HCT116 (cell line): Measurements from ENCODE around the gene SUPT6H. TPM values are rescaled to one million over a fixed set of nuclear protein-coding genes. Genes with fewer than 3 reads are reported as not detected.

Experiments used
- ATAC-seq: fragments of 200-7000 bp; cut with Tn5 transposase; 2 replicates; pipeline ENCODE4 v1.9.1; 2020; ENCODE audit warnings: mild to moderate bottlenecking, moderate library complexity
- BruUV-seq: library from RNA; stranded (reverse); fragments of 400-500 nt; replicated peaks from 2 replicates; lab custom pipeline; 2021; lab: Mats Ljungman, UMichigan
- CTCF ChIA-PET: fragments of 300-600 bp; sonication (Branson Sonifier 250); formaldehyde crosslinking; loops from one replicate; lab custom pipeline; 2021; ENCODE audit warnings: antibody characterized with exemption; lab: Charles Lee
- POLR2A ChIA-PET: fragments of 300-600, 350-600 bp; sonication (Branson Sonifier 250); formaldehyde crosslinking; loops from one replicate; lab custom pipeline; 2021; ENCODE audit warnings: antibody characterized with exemption; lab: Charles Lee
- RAD21 ChIA-PET, 2 experiments: fragments of 300-600 bp; sonication (Branson Sonifier 250); formaldehyde crosslinking; loops; one replicate each; lab custom pipeline; 2023; ENCODE audit warnings: low total read pairs in 2 of 2; ENCODE audit not compliant: uncharacterized antibody in 2 of 2, unreplicated experiment in 2 of 2, low non-redundant PET in 1 of 2; lab: Charles Lee
- DNase-seq: peaks from one replicate; pipeline ENCODE4 v3.0.0-alpha.2; 2010; ENCODE audit warnings: low read depth, low spot score
- H2AFZ ChIP-seq: fragments of 200-600 bp; shearing (Covaris generic), sonication (generic); 2 replicates; pipeline ENCODE4 v1.6.1; 2017; ENCODE audit warnings: low read depth, mixed run types, mixed read lengths, antibody characterized with exemption, low read length; ENCODE audit not compliant: poor library complexity, severe bottlenecking
- H3K27ac ChIP-seq: 2 replicates; pipeline ENCODE4 v1.5.1; 2012; ENCODE audit warnings: low read depth, low read length
- H3K27me3 ChIP-seq: fragments of 200-600 bp; sonication (generic); 2 replicates; pipeline ENCODE4 v1.6.1; 2016; ENCODE audit warnings: mixed run types, low read length, mixed read lengths; ENCODE audit not compliant: insufficient read depth
- H3K36me3 ChIP-seq, 2 experiments: fragments of 200-500 bp in 1 of 2; fragments of 200-600 bp in 1 of 2; sonication (Bioruptor generic) in 1 of 2; sonication (generic) in 1 of 2; 2 replicates each; pipeline versions ENCODE4 v1.5.1 to v1.6.1; 2014 to 2016; ENCODE audit warnings: low read length in 2 of 2, inconsistent platforms in 1 of 2, mixed read lengths in 1 of 2, mixed run types in 1 of 2; ENCODE audit not compliant: insufficient read depth in 2 of 2, control insufficient read depth in 1 of 2
- H3K4me1 ChIP-seq, 2 experiments: fragments of 200-600 bp in 1 of 2; sonication (generic) in 1 of 2; 2 replicates each; pipeline versions ENCODE4 v1.5.1 to v1.6.1; 2012 to 2017; ENCODE audit warnings: low read length in 2 of 2, inconsistent platforms in 1 of 2, mild to moderate bottlenecking in 1 of 2, mixed read lengths in 1 of 2, mixed run types in 1 of 2, moderate library complexity in 1 of 2; ENCODE audit not compliant: insufficient read depth in 2 of 2, control insufficient read depth in 1 of 2
- H3K4me2 ChIP-seq: fragments of 200-600 bp; sonication (generic); 2 replicates; pipeline ENCODE4 v1.6.1; 2017; ENCODE audit warnings: mixed run types, low read length, mixed read lengths
- H3K4me3 ChIP-seq, 2 experiments: fragments of 200-600 bp in 1 of 2; sonication (generic) in 1 of 2; replicated peaks in 1 of 2; 2 replicates each; pipeline ENCODE4 v1.5.1; 2011 to 2016; ENCODE audit warnings: low read length in 2 of 2, control low read depth in 1 of 2, low read depth in 1 of 2, mild to moderate bottlenecking in 1 of 2, mixed read lengths in 1 of 2, mixed run types in 1 of 2
- H3K79me2 ChIP-seq: fragments of 200-600 bp; sonication (generic); 2 replicates; pipeline ENCODE4 v1.6.1; 2017; ENCODE audit warnings: mild to moderate bottlenecking, mixed run types, low read length, moderate library complexity, mixed read lengths; ENCODE audit not compliant: insufficient read depth
- H3K9ac ChIP-seq: fragments of 200-600 bp; sonication (generic); 2 replicates; pipeline ENCODE4 v1.6.1; 2016; ENCODE audit warnings: low read length, mixed read lengths
- H3K9me2 ChIP-seq: fragments of 200-600 bp; sonication (generic), shearing (Covaris generic); 2 replicates; pipeline ENCODE4 v1.6.1; 2017; ENCODE audit warnings: mixed run types, mild to moderate bottlenecking, moderate library complexity; ENCODE audit not compliant: insufficient read depth
- H3K9me3 ChIP-seq, 2 experiments: fragments of 200-500 bp in 1 of 2; fragments of 200-600 bp in 1 of 2; sonication (Bioruptor generic) in 1 of 2; sonication (generic) in 1 of 2; 2 replicates each; pipeline ENCODE4 v1.6.1; 2014 to 2017; ENCODE audit warnings: low read length in 2 of 2, mixed read lengths in 2 of 2, inconsistent platforms in 1 of 2, low read depth in 1 of 2, mild to moderate bottlenecking in 1 of 2, mixed run types in 1 of 2, moderate library complexity in 1 of 2; ENCODE audit not compliant: control insufficient read depth in 1 of 2, insufficient read depth in 1 of 2
- H4K20me1 ChIP-seq: fragments of 200-600 bp; sonication (generic), shearing (Covaris generic); 2 replicates; pipeline ENCODE4 v1.6.1; 2017; ENCODE audit warnings: mixed run types, mild to moderate bottlenecking, moderate library complexity; ENCODE audit not compliant: insufficient read depth
- CEBPB ChIP-seq: IDR thresholded peaks from 2 replicates; pipeline ENCODE4 v1.6.1; 2012; ENCODE audit warnings: low read depth
- ELF1 ChIP-seq: IDR thresholded peaks from 2 replicates; pipeline ENCODE4 v1.6.1; 2012; ENCODE audit warnings: low read depth, borderline replicate concordance
- EZH2phosphoT487 ChIP-seq: fragments of 200-600 bp; IDR thresholded peaks from 2 replicates; pipeline ENCODE4 v1.6.1; 2018; ENCODE audit warnings: antibody characterized with exemption, borderline replicate concordance
- POLR2A ChIP-seq: IDR thresholded peaks from 2 replicates; pipeline ENCODE4 v1.7.0; 2011; ENCODE audit warnings: borderline replicate concordance; ENCODE audit not compliant: insufficient read depth, insufficient read length; ENCODE audit errors: extremely low read depth
- POLR2AphosphoS5 ChIP-seq: IDR thresholded peaks from 2 replicates; pipeline ENCODE4 v1.6.1; 2011; ENCODE audit warnings: mild to moderate bottlenecking, low read depth, low read length, moderate library complexity
- RAD21 ChIP-seq: IDR thresholded peaks from 2 replicates; pipeline ENCODE4 v1.6.1; 2012; ENCODE audit warnings: low read depth, mild to moderate bottlenecking
- SIN3A ChIP-seq: IDR thresholded peaks from 2 replicates; pipeline ENCODE4 v1.6.1; 2012; ENCODE audit warnings: low read depth
- SP1 ChIP-seq: IDR thresholded peaks from 2 replicates; pipeline ENCODE4 v1.6.1; 2012; ENCODE audit warnings: low read depth
- SRF ChIP-seq: IDR thresholded peaks from 2 replicates; pipeline ENCODE4 v1.6.1; 2012; ENCODE audit warnings: low read depth
- TCF7L2 ChIP-seq: IDR thresholded peaks from 2 replicates; pipeline ENCODE4 v1.7.0; 2011; ENCODE audit warnings: borderline replicate concordance, inconsistent platforms; ENCODE audit not compliant: insufficient read depth, insufficient read length; ENCODE audit errors: extremely low read depth
- YY1 ChIP-seq: IDR thresholded peaks from 2 replicates; pipeline ENCODE4 v1.6.1; 2011; ENCODE audit warnings: low read length, low read depth, moderate library complexity, mild to moderate bottlenecking; ENCODE audit not compliant: insufficient replicate concordance; ENCODE audit errors: extremely low read depth
- ZNF274 ChIP-seq: fragments of 200-500 bp; sonication (Bioruptor generic); IDR thresholded peaks from 2 replicates; pipeline ENCODE4 v1.6.1; 2014; ENCODE audit warnings: mild to moderate bottlenecking, low read depth, low read length, inconsistent platforms
- intact Hi-C: fragments of 100-400 bp; cut with micrococcal nuclease; formaldehyde crosslinking; loops from 2 replicates; pipeline ENCODE4 v1.10.0; 2022
- total RNA-seq: library from RNA; stranded (reverse); gene quantifications from one replicate; pipeline ENCODE4 v1.2.1, GENCODE V29; 2021; ENCODE audit not compliant: unreplicated experiment
- TF ChIP-seq, protein P1 (sequence below): IDR thresholded peaks from 2 replicates; pipeline ENCODE4 v1.6.1; 2012; ENCODE audit warnings: low read depth
- TF ChIP-seq, protein P2 (sequence below): IDR thresholded peaks from 2 replicates; pipeline ENCODE4 v1.6.1; 2011; ENCODE audit warnings: mild to moderate bottlenecking, low read length, moderate library complexity; ENCODE audit not compliant: insufficient replicate concordance; ENCODE audit errors: extremely low read depth
- TF ChIP-seq, protein P3 (sequence below): IDR thresholded peaks from 2 replicates; pipeline ENCODE4 v1.6.1; 2012
- TF ChIP-seq, protein P4 (sequence below): IDR thresholded peaks from 2 replicates; pipeline ENCODE4 v1.6.1; 2012
- TF ChIP-seq, protein P5 (sequence below), 3 experiments: fragments of 200-600 bp in 1 of 3; sonication (generic) in 1 of 3; IDR thresholded peaks in 2 of 3; conservative IDR thresholded peaks in 1 of 3; 2 replicates each; pipeline ENCODE4 v1.5.1; 2012 to 2017; ENCODE audit warnings: low read depth in 2 of 3, low read length in 2 of 3, antibody characterized with exemption in 1 of 3, borderline replicate concordance in 1 of 3, control low read depth in 1 of 3, mild to moderate bottlenecking in 1 of 3, mixed read lengths in 1 of 3, mixed run types in 1 of 3, moderate library complexity in 1 of 3; ENCODE audit not compliant: insufficient read depth in 1 of 3

SUPT6H gene
- total RNA-seq, 1 experiment from 2014 or later, result 62.1 TPM

DNA sequence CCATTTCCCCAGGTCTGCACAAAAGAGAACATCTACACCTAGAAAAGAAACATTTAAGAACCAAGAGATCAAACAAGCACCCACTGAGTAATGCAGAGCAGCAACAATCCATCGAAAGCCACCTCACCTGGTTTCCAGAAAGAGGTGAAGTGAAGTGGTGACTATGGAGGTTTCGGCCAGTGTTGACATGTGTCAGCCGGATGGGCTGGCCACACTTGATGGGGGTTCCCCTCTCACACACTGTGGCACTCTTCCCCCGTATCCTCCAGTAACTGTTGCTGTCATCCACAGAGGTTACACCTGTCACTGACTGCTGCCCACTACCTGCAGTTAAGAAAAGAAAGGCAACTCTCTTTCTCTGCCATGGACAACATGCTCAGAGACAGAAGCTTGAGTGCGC lies 6.8 kb upstream of the SUPT6H start:
- no peak overlapping the region for H3K4me3 ChIP-seq
- no peak overlapping the region for H3K9ac ChIP-seq
- CTCF ChIA-PET, result no interaction called here
- intact Hi-C loops, result no loop called here
- no peak overlapping the region for H2AFZ ChIP-seq
- no TSS peak for BruUV-seq
- H3K79me2 ChIP-seq, result peaks cover 58% of the 10 kb centered on the region
- DNase-seq, result no peak
- H3K27me3 ChIP-seq, result no peaks in the 10 kb centered on the region
- no peak for ATAC-seq
- TF ChIP-seq, protein P1, sequence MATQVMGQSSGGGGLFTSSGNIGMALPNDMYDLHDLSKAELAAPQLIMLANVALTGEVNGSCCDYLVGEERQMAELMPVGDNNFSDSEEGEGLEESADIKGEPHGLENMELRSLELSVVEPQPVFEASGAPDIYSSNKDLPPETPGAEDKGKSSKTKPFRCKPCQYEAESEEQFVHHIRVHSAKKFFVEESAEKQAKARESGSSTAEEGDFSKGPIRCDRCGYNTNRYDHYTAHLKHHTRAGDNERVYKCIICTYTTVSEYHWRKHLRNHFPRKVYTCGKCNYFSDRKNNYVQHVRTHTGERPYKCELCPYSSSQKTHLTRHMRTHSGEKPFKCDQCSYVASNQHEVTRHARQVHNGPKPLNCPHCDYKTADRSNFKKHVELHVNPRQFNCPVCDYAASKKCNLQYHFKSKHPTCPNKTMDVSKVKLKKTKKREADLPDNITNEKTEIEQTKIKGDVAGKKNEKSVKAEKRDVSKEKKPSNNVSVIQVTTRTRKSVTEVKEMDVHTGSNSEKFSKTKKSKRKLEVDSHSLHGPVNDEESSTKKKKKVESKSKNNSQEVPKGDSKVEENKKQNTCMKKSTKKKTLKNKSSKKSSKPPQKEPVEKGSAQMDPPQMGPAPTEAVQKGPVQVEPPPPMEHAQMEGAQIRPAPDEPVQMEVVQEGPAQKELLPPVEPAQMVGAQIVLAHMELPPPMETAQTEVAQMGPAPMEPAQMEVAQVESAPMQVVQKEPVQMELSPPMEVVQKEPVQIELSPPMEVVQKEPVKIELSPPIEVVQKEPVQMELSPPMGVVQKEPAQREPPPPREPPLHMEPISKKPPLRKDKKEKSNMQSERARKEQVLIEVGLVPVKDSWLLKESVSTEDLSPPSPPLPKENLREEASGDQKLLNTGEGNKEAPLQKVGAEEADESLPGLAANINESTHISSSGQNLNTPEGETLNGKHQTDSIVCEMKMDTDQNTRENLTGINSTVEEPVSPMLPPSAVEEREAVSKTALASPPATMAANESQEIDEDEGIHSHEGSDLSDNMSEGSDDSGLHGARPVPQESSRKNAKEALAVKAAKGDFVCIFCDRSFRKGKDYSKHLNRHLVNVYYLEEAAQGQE, result no peak
- TF ChIP-seq POLR2AphosphoS5, result no peak
- no peak for TF ChIP-seq EZH2phosphoT487
- TF ChIP-seq TCF7L2, result no peak
- TF ChIP-seq SP1, result no peak
- TF ChIP-seq, protein P2, sequence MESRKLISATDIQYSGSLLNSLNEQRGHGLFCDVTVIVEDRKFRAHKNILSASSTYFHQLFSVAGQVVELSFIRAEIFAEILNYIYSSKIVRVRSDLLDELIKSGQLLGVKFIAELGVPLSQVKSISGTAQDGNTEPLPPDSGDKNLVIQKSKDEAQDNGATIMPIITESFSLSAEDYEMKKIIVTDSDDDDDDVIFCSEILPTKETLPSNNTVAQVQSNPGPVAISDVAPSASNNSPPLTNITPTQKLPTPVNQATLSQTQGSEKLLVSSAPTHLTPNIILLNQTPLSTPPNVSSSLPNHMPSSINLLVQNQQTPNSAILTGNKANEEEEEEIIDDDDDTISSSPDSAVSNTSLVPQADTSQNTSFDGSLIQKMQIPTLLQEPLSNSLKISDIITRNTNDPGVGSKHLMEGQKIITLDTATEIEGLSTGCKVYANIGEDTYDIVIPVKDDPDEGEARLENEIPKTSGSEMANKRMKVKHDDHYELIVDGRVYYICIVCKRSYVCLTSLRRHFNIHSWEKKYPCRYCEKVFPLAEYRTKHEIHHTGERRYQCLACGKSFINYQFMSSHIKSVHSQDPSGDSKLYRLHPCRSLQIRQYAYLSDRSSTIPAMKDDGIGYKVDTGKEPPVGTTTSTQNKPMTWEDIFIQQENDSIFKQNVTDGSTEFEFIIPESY, result no peak
- TF ChIP-seq, protein P3, sequence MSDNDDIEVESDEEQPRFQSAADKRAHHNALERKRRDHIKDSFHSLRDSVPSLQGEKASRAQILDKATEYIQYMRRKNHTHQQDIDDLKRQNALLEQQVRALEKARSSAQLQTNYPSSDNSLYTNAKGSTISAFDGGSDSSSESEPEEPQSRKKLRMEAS, result no peak
- no peak for TF ChIP-seq POLR2A
- TF ChIP-seq ZNF274, result no peak
- no peak for TF ChIP-seq RAD21
- TF ChIP-seq, protein P4, sequence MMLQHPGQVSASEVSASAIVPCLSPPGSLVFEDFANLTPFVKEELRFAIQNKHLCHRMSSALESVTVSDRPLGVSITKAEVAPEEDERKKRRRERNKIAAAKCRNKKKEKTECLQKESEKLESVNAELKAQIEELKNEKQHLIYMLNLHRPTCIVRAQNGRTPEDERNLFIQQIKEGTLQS, result no peak
- TF ChIP-seq SIN3A, result no peak
- TF ChIP-seq YY1, result no peak
- TF ChIP-seq SRF, result no peak
- TF ChIP-seq, protein P5, sequence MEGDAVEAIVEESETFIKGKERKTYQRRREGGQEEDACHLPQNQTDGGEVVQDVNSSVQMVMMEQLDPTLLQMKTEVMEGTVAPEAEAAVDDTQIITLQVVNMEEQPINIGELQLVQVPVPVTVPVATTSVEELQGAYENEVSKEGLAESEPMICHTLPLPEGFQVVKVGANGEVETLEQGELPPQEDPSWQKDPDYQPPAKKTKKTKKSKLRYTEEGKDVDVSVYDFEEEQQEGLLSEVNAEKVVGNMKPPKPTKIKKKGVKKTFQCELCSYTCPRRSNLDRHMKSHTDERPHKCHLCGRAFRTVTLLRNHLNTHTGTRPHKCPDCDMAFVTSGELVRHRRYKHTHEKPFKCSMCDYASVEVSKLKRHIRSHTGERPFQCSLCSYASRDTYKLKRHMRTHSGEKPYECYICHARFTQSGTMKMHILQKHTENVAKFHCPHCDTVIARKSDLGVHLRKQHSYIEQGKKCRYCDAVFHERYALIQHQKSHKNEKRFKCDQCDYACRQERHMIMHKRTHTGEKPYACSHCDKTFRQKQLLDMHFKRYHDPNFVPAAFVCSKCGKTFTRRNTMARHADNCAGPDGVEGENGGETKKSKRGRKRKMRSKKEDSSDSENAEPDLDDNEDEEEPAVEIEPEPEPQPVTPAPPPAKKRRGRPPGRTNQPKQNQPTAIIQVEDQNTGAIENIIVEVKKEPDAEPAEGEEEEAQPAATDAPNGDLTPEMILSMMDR (IDR thresholded peaks at IDR 0.05 in 2 of 3, conservative IDR thresholded peaks at IDR 0.05 in 1 of 3; ENCODE audit: borderline replicate concordance in 1 of 3, insufficient read depth in 1 of 3, low read depth in 2 of 3, low read length in 2 of 3), result no peak
- no peak for TF ChIP-seq ELF1
- no peak for TF ChIP-seq CEBPB
- POLR2A ChIA-PET, result no interaction called here
- H3K36me3 ChIP-seq, result peaks cover 12 to 33% of the 10 kb centered on the region in 2 experiments
- H3K9me2 ChIP-seq, result no peaks in the 10 kb centered on the region
- no peak overlapping the region for H3K4me2 ChIP-seq
- H3K9me3 ChIP-seq, result 0 out of 4 replicates have a peak, but pooled peaks cover 0 to 4% of the 10 kb centered on the region in 2 experiments
- peaks cover 0 to 5% of the 10 kb centered on the region in 2 experiments; a peak in 2 of 4 replicates for H3K4me1 ChIP-seq
- H4K20me1 ChIP-seq, result no peaks in the 10 kb centered on the region
- RAD21 ChIA-PET, result no interaction called here
- H3K27ac ChIP-seq, result no peak overlapping the region
